Transverse colon (tissue), 4 donors: Measurements from ENCODE around the gene CNTNAP2. TPM values are rescaled to one million over a fixed set of nuclear protein-coding genes. Genes with fewer than 3 reads are reported as not detected.
A peak's percentile ranks its signal among the peaks of the same experiment; 100 is the strongest.

Experiments used
- DNase-seq: peaks from one replicate; pipeline ENCODE4 v3.0.0-alpha.2; 2019
- H3K27ac ChIP-seq, 4 donors: fragments of 200-600 bp; sonication (generic); 2 replicates each; pipeline ENCODE4 v1.5.1; 2016 to 2018; ENCODE audit warnings: inconsistent platforms in 4 of 4
- H3K27me3 ChIP-seq: fragments of 200-600 bp; sonication (generic); 2 replicates; pipeline ENCODE4 v1.5.1; 2017; ENCODE audit warnings: inconsistent platforms
- H3K36me3 ChIP-seq, 4 donors: fragments of 200-600 bp; sonication (generic); 2 replicates each; pipeline ENCODE4 v1.5.1; 2017 to 2019; ENCODE audit warnings: inconsistent platforms in 4 of 4
- H3K4me1 ChIP-seq, 4 donors: fragments of 200-600 bp; sonication (generic); 2 replicates each; pipeline ENCODE4 v1.5.1; 2017 to 2020; ENCODE audit warnings: inconsistent platforms in 4 of 4
- H3K4me3 ChIP-seq, 4 donors: fragments of 200-600 bp; sonication (generic); 1 replicate in 1 of 4; 2 replicates in 3 of 4; pipeline versions ENCODE4 v1.5.1 to v1.6.1; 2017 to 2019; ENCODE audit warnings: inconsistent platforms in 4 of 4
- H3K9me3 ChIP-seq, 2 donors: fragments of 200-600 bp; sonication (generic); 2 replicates each; pipeline ENCODE4 v1.5.1; 2017 to 2019; ENCODE audit warnings: inconsistent platforms in 2 of 2
- EP300 ChIP-seq: sonication (generic); formaldehyde crosslinking; IDR thresholded peaks from one replicate; pipeline ENCODE4 v1.6.1; 2017; ENCODE audit warnings: antibody characterized with exemption, low read depth
- POLR2A ChIP-seq: fragments of 450-650 bp; IDR thresholded peaks from one replicate; pipeline ENCODE4 v1.6.1; 2016; ENCODE audit warnings: antibody characterized with exemption, mild to moderate bottlenecking, moderate library complexity
- POLR2AphosphoS5 ChIP-seq, 3 donors: sonication (generic); formaldehyde crosslinking; IDR thresholded peaks; one replicate each; pipeline ENCODE4 v1.6.1; 2016; ENCODE audit warnings: antibody characterized with exemption in 3 of 3
- WGBS, 2 donors: methylation state at CpG; one replicate each; pipeline ENCODE4 v1.1.5; 2018; ENCODE audit warnings: low coverage in 1 of 2; 5-methylcytosine and 5-hydroxymethylcytosine counted together
- in situ Hi-C, 4 donors: fragments of 200-750 bp; cut with MboI; loops; one replicate each; pipeline versions ENCODE4 v1.15.0 to v1.15.1; 2017; ENCODE audit warnings: low sequenced_read_pairs in 3 of 4, low pct_ligation_motif_present in 1 of 4, low pct_unique_long_range_greater_than_20kb in 1 of 4
- intact Hi-C: fragments of 100-400 bp; cut with DNase I; formaldehyde crosslinking; loops from one replicate; pipeline ENCODE4 v1.15.1; 2023; ENCODE audit warnings: low total_unique reads
- total RNA-seq, 4 donors: library from RNA; depleted of rRNA; stranded (reverse); fragments of >200 nt; gene quantifications; one replicate each; pipeline ENCODE4 v1.1.0, GENCODE V29; 2016
- TF ChIP-seq, protein P1 (sequence below), 5 experiments: fragments of 200-600 bp in 3 of 5; fragments of 450-650 bp in 2 of 5; sonication (generic) in 3 of 5; IDR thresholded peaks; 1 replicate in 2 of 5; 2 replicates in 3 of 5; pipeline ENCODE4 v1.5.1; 2016 to 2017; ENCODE audit warnings: antibody characterized with exemption in 5 of 5, inconsistent platforms in 3 of 5, mild to moderate bottlenecking in 2 of 5, moderate library complexity in 1 of 5

CNTNAP2 gene
- total RNA-seq, 4 donors from 2014 or later = 0.60 to 2.9 (median 2.4) TPM

DNA sequence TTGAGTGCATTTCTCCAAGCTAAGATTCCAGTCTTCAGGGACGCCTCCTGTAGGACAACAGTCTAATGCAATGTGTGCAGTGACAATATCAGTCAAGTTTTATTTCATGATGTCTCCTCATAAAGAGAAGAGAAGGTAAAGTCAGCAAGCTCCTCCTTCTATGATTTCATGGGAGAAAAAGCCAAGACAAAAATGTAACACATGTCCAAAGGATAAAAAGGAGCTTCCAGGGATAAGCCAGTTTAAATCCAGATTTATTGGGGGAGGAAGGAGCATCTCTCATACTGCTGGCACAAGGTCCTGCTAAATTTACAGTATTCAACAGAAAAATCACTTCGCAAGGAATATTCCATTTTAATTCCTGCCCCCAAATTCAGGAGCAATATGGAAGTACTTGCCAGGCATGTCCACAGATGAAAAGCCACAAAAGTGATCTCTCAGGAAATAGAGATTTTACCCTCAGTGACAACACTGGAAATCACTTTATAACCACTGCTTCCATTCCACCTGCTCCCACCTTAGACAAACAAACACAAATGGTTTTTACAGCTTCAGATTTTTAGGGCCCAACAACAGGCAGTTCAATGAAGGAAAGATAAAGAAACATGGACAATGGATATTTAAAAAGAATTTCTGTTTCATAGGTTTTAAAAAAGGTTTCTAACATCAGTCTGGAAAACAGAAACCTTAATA is 1796.5 kb downstream of the CNTNAP2 start:
- Histone ChIP-seq H3K4me1 (peaks cover 0 to 17% (median 11%) of the 10 kb centered on the region in 4 donors), H3K36me3 (no peaks in the 10 kb centered on the region), H3K27me3 (no peaks in the 10 kb centered on the region), H3K9me3 (no peaks in the 10 kb centered on the region), H3K4me3 (no peak overlapping the region), H3K27ac (peak overlapping the region in 1 of 4 donors; percentile 4)
- no peak for TF ChIP-seq POLR2A
- TF ChIP-seq, protein P1, sequence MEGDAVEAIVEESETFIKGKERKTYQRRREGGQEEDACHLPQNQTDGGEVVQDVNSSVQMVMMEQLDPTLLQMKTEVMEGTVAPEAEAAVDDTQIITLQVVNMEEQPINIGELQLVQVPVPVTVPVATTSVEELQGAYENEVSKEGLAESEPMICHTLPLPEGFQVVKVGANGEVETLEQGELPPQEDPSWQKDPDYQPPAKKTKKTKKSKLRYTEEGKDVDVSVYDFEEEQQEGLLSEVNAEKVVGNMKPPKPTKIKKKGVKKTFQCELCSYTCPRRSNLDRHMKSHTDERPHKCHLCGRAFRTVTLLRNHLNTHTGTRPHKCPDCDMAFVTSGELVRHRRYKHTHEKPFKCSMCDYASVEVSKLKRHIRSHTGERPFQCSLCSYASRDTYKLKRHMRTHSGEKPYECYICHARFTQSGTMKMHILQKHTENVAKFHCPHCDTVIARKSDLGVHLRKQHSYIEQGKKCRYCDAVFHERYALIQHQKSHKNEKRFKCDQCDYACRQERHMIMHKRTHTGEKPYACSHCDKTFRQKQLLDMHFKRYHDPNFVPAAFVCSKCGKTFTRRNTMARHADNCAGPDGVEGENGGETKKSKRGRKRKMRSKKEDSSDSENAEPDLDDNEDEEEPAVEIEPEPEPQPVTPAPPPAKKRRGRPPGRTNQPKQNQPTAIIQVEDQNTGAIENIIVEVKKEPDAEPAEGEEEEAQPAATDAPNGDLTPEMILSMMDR (IDR thresholded peaks at IDR 0.05) = no peak
- TF ChIP-seq POLR2AphosphoS5 (IDR thresholded peaks at IDR 0.05) = no peak
- no peak for TF ChIP-seq EP300
- intact Hi-C loops = no loop called here
- WGBS, 2 donors = 37 to 71% methylated on average over 2 of the region's 2 CpGs
- in situ Hi-C loops = no loop called here
- DNase-seq = no peak

GRCh38 chr7:147915781-147916180 is 1799.2 kb downstream of the CNTNAP2 start:
- intact Hi-C loops (no loop called here), in situ Hi-C loops (no loop called here)
- DNase-seq = no peak
- H3K27me3 ChIP-seq = no peaks in the 10 kb centered on the region
- no peaks in the 10 kb centered on the region for H3K9me3 ChIP-seq
- no peak overlapping the region for H3K4me3 ChIP-seq
- TF ChIP-seq, protein P1 (IDR thresholded peaks at IDR 0.05) = no peak
- TF ChIP-seq POLR2A (no peak), POLR2AphosphoS5 (IDR thresholded peaks at IDR 0.05) (no peak), EP300 (no peak)
- H3K27ac ChIP-seq = no peak overlapping the region
- H3K4me1 ChIP-seq = peaks cover 0 to 17% (median 11%) of the 10 kb centered on the region in 4 donors
- no peaks in the 10 kb centered on the region for H3K36me3 ChIP-seq
- WGBS, 2 donors = 65 to 68% methylated on average over 3 to 4 of the region's 4 CpGs

- H3K36me3 ChIP-seq = no peaks in the 10 kb centered on the region
- in situ Hi-C loops = no loop called here
- DNase-seq = no peak
- no peaks in the 10 kb centered on the region for H3K27me3 ChIP-seq
- H3K4me1 ChIP-seq = peaks cover 0 to 17% (median 11%) of the 10 kb centered on the region in 4 donors
- H3K27ac ChIP-seq = no peak overlapping the region
- 89 to 90% methylated on average over 4 of the region's 4 CpGs for WGBS, 2 donors
- TF ChIP-seq POLR2A (no peak), POLR2AphosphoS5 (IDR thresholded peaks at IDR 0.05) (no peak)
- intact Hi-C loops = no loop called here
- no peak overlapping the region for H3K4me3 ChIP-seq
- no peaks in the 10 kb centered on the region for H3K9me3 ChIP-seq
Measured at GRCh38 chr7:147916573-147916972, 1800.0 kb downstream of the CNTNAP2 start.

DNA sequence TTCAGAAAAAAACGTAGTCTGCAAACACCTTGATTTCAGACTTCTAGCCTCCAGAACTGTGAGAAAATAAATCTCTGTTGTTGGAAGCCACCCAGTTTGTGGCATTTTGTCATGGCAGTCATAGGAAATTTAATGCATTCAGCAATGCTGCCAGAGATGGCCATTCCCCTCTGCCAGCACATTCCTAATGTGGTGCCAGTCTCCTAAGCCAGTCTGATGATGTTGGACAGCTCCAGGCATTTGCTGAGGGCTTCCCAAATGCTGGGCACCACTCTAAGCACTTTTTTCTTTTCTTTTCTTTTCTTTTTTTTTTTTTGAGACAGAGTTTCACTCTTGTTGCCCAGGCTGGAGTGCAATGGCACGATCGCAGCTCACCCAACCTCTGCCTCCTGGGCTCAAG is 1807.2 kb downstream of the CNTNAP2 start:
- H3K4me3 ChIP-seq = no peak overlapping the region
- DNase-seq = no peak
- H3K4me1 ChIP-seq = no peaks in the 10 kb centered on the region
- intact Hi-C loops = no loop called here
- in situ Hi-C loops = no loop called here
- TF ChIP-seq POLR2A = no peak
- TF ChIP-seq POLR2AphosphoS5 (IDR thresholded peaks at IDR 0.05) = no peak
- no peak for TF ChIP-seq EP300
- TF ChIP-seq, protein P1 (IDR thresholded peaks at IDR 0.05) = no peak
- H3K9me3 ChIP-seq = no peaks in the 10 kb centered on the region
- WGBS, 2 donors = 88 to 100% methylated on average over 1 to 3 of the region's 3 CpGs
- no peaks in the 10 kb centered on the region for H3K27me3 ChIP-seq
- H3K27ac ChIP-seq = no peak overlapping the region
- H3K36me3 ChIP-seq = no peaks in the 10 kb centered on the region

- no peak overlapping the region for H3K4me3 ChIP-seq
- no peak overlapping the region for H3K27ac ChIP-seq
- H3K36me3 ChIP-seq = no peaks in the 10 kb centered on the region
- no peaks in the 10 kb centered on the region for H3K4me1 ChIP-seq
- no peak for DNase-seq
- no peaks in the 10 kb centered on the region for H3K9me3 ChIP-seq
- WGBS, 2 donors = 71 to 79% methylated on average over 4 of the region's 4 CpGs
- TF ChIP-seq EP300 = no peak
- TF ChIP-seq, protein P1 (IDR thresholded peaks at IDR 0.05) = no peak
- TF ChIP-seq POLR2AphosphoS5 (IDR thresholded peaks at IDR 0.05) = no peak
- no peak for TF ChIP-seq POLR2A
- intact Hi-C loops = no loop called here
- in situ Hi-C loops = no loop called here
- H3K27me3 ChIP-seq = no peaks in the 10 kb centered on the region
Measured at GRCh38 chr7:147937428-147937827, 1820.8 kb downstream of the CNTNAP2 start.
